OCI-LY7 (cell line): Measurements from ENCODE around the gene WDFY3. TPM values are rescaled to one million over a fixed set of nuclear protein-coding genes. Genes with fewer than 3 reads are reported as not detected.

Source experiments
- BruUV-seq: library from RNA; stranded (reverse); fragments of 400-500 nt; replicated peaks from 2 replicates; lab custom pipeline; 2021; lab: Mats Ljungman, UMichigan
- CTCF ChIA-PET: fragments of 300-600 bp; sonication (Branson Sonifier 250); formaldehyde crosslinking; loops from one replicate; lab custom pipeline; 2022; ENCODE audit warnings: antibody characterized with exemption; ENCODE audit not compliant: unreplicated experiment; lab: Charles Lee
- POLR2A ChIA-PET: fragments of 300-600 bp; sonication (Branson Sonifier 250); formaldehyde crosslinking; loops from one replicate; lab custom pipeline; 2022; ENCODE audit warnings: antibody characterized with exemption; lab: Charles Lee
- DNase-seq: peaks from one replicate; pipeline ENCODE4 v3.0.0-alpha.2; 2015; ENCODE audit warnings: low spot score
- H2AFZ ChIP-seq: fragments of 200-600 bp; sonication (generic), shearing (Covaris generic); 2 replicates; pipeline ENCODE4 v1.6.1; 2014; ENCODE audit warnings: mild to moderate bottlenecking, antibody characterized with exemption, low read length, moderate library complexity
- H3K27ac ChIP-seq: fragments of 200-600 bp; sonication (generic); 2 replicates; pipeline ENCODE4 v1.5.1; 2014; ENCODE audit warnings: mixed run types, low read depth, mild to moderate bottlenecking, moderate library complexity, low read length, inconsistent platforms; ENCODE audit not compliant: poor library complexity, severe bottlenecking
- H3K36me3 ChIP-seq: fragments of 200-600 bp; sonication (generic); 2 replicates; pipeline ENCODE4 v1.6.1; 2014; ENCODE audit warnings: mild to moderate bottlenecking, antibody characterized with exemption, low read length, moderate library complexity, mixed read lengths; ENCODE audit not compliant: insufficient read depth
- H3K4me1 ChIP-seq: fragments of 200-600 bp; sonication (generic); 2 replicates; pipeline ENCODE4 v1.5.1; 2014; ENCODE audit warnings: mild to moderate bottlenecking, low read length; ENCODE audit not compliant: insufficient read depth, poor library complexity, severe bottlenecking
- H3K4me2 ChIP-seq: fragments of 200-600 bp; sonication (generic); 2 replicates; pipeline ENCODE4 v1.6.1; 2014; ENCODE audit warnings: mild to moderate bottlenecking, low read length
- H3K4me3 ChIP-seq: fragments of 200-600 bp; sonication (generic); 2 replicates; pipeline ENCODE4 v1.5.1; 2014; ENCODE audit warnings: mild to moderate bottlenecking, low read depth, low read length; ENCODE audit not compliant: poor library complexity, severe bottlenecking
- H3K79me2 ChIP-seq: fragments of 200-600 bp; sonication (generic); 2 replicates; pipeline ENCODE4 v1.6.1; 2016; ENCODE audit warnings: low read depth, mild to moderate bottlenecking, low read length, moderate library complexity, mixed read lengths; ENCODE audit not compliant: insufficient read depth
- H3K9me2 ChIP-seq: fragments of 200-600 bp; sonication (generic); 2 replicates; pipeline ENCODE4 v1.6.1; 2016; ENCODE audit warnings: mild to moderate bottlenecking, low read length, mixed read lengths; ENCODE audit not compliant: insufficient read depth
- H3K9me3 ChIP-seq: fragments of 200-600 bp; sonication (generic); 2 replicates; pipeline ENCODE4 v1.6.1; 2014; ENCODE audit warnings: mild to moderate bottlenecking, mixed run types, low read length, mixed read lengths
- H4K20me1 ChIP-seq: fragments of 200-600 bp; sonication (generic); 2 replicates; pipeline ENCODE4 v1.6.1; 2014; ENCODE audit warnings: mild to moderate bottlenecking, antibody characterized with exemption, low read length, moderate library complexity, mixed read lengths; ENCODE audit not compliant: insufficient read depth
- EZH2phosphoT487 ChIP-seq: fragments of 200-600 bp; sonication (generic); IDR thresholded peaks from 2 replicates; pipeline ENCODE4 v1.6.1; 2018; ENCODE audit warnings: low read depth, borderline replicate concordance, mild to moderate bottlenecking, mixed run types, antibody characterized with exemption, low read length, moderate library complexity, mixed read lengths
- intact Hi-C: fragments of 100-400 bp; cut with micrococcal nuclease; formaldehyde crosslinking; loops from one replicate; pipeline ENCODE4 v1.10.0; 2022; ENCODE audit not compliant: unreplicated experiment
- total RNA-seq, 2 experiments: library from RNA; depleted of rRNA in 1 of 2; stranded (reverse); fragments of >200 nt in 1 of 2; shearing (Covaris generic) in 1 of 2; gene quantifications; 2 replicates each; pipeline ENCODE4 v1.2.3, GENCODE V29; 2014 to 2022
- TF ChIP-seq, protein P1 (sequence below): fragments of 200-600 bp; sonication (generic); conservative IDR thresholded peaks from 2 replicates; pipeline ENCODE4 v1.5.1; 2014; ENCODE audit warnings: mild to moderate bottlenecking, antibody characterized with exemption, low read length, moderate library complexity, mixed read lengths

The WDFY3 gene
- total RNA-seq, 2 experiments from 2014 or later = not detected

DNA sequence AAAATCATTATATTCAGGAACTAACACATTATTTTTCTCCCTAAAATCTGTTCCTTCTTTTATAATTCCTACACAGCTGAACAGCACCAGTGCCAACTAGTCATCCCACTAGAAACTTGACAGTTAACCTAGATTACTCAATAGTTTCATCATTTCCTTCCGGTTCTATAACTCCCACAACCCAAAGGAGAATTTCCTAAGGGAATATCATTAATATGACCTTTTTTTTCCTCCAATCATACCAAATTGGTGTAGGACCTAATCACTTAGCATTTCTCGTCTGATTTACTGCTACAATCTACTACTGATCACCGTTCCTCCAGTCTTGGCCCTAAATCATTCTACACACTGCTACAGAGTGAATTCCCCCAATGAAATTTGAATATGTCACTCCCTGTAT lies 45.9 kb downstream of the WDFY3 start:
- ChIA-PET POLR2A (no interaction called here), CTCF (no interaction called here)

DNA sequence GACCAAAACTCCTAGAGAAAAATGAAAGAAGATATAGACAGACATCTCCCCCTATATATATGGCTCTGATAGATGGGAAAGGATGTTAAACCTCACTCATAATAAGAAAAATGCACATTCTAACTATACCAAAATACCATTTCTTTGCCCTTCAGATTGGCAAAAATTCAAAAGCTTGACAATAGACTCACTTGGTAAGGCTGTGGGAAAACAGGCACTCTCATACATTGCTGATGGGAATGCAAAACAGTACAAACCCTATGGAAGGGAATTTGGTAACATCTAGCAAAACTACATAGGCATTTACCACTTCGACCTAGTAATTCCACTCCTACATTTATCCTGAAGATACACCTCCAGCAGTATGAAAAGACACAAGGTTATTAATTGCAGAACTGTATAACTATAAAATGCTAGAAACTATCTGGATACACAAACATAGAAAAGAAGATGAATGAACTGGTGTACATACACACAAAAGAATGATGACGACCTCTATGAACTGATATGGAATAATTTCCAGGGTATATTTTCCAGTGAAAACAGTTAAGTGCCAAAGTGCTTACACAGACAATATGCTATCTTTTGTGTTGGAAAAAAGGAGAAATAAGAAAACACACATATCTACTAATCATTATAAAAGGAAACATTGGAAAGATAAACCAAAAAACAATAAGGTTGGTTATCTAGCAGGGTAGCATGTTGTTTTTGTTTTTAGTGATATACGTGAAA lies 48.5 kb downstream of the WDFY3 start:
- POLR2A ChIA-PET = interaction anchor here (0.7 kb wide), 1 partner anchor 19 kb away, joined by 3 read pairs; no protein-coding TSS in a partner anchor
- no peaks in the 10 kb centered on the region for H3K9me3 ChIP-seq
- no peaks in the 10 kb centered on the region for H4K20me1 ChIP-seq

More for the DNA sequence above, 45.9 kb downstream of the WDFY3 start:
- Histone ChIP-seq H2AFZ (no peak overlapping the region), H4K20me1 (no peaks in the 10 kb centered on the region), H3K36me3 (no peaks in the 10 kb centered on the region), H3K4me3 (no peak overlapping the region), H3K4me2 (no peak overlapping the region), H3K27ac (no peak overlapping the region), H3K9me2 (no peaks in the 10 kb centered on the region), H3K4me1 (no peaks in the 10 kb centered on the region), H3K79me2 (no peaks in the 10 kb centered on the region), H3K9me3 (no peaks in the 10 kb centered on the region)
- TF ChIP-seq, protein P1, sequence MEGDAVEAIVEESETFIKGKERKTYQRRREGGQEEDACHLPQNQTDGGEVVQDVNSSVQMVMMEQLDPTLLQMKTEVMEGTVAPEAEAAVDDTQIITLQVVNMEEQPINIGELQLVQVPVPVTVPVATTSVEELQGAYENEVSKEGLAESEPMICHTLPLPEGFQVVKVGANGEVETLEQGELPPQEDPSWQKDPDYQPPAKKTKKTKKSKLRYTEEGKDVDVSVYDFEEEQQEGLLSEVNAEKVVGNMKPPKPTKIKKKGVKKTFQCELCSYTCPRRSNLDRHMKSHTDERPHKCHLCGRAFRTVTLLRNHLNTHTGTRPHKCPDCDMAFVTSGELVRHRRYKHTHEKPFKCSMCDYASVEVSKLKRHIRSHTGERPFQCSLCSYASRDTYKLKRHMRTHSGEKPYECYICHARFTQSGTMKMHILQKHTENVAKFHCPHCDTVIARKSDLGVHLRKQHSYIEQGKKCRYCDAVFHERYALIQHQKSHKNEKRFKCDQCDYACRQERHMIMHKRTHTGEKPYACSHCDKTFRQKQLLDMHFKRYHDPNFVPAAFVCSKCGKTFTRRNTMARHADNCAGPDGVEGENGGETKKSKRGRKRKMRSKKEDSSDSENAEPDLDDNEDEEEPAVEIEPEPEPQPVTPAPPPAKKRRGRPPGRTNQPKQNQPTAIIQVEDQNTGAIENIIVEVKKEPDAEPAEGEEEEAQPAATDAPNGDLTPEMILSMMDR = no peak
- no peak for TF ChIP-seq EZH2phosphoT487
- BruUV-seq = no TSS peak
- intact Hi-C loops = no loop called here
- no peak for DNase-seq

More for the DNA sequence above, 48.5 kb downstream of the WDFY3 start:
- H3K4me2 ChIP-seq = no peak overlapping the region
- TF ChIP-seq, protein P1 = no peak
- TF ChIP-seq EZH2phosphoT487 = no peak
- intact Hi-C loops = no loop called here
- H2AFZ ChIP-seq = no peak overlapping the region
- CTCF ChIA-PET = no interaction called here
- no peaks in the 10 kb centered on the region for H3K79me2 ChIP-seq
- H3K4me3 ChIP-seq = no peak overlapping the region
- H3K4me1 ChIP-seq = no peaks in the 10 kb centered on the region
- no TSS peak for BruUV-seq
- H3K9me2 ChIP-seq = no peaks in the 10 kb centered on the region
- no peak for DNase-seq
- H3K36me3 ChIP-seq = no peaks in the 10 kb centered on the region
- no peak overlapping the region for H3K27ac ChIP-seq
